Ascending aorta (tissue), 2 donors: Measurements from ENCODE around the gene CBFA2T2. TPM values are rescaled to one million over a fixed set of nuclear protein-coding genes. Genes with fewer than 3 reads are reported as not detected.
"Not testable (repeated sequence)": the region's sequence is repeated elsewhere in the genome, so short reads cannot be mapped to it uniquely, and the experiment has no call there.

ENCODE experiments used
- DNase-seq, 2 donors: peaks; one replicate each; pipeline ENCODE4 v3.0.0-alpha.2; 2019; ENCODE audit warnings: low spot score in 2 of 2
- H3K27ac ChIP-seq, 2 donors: fragments of 200-600 bp; sonication (generic); one replicate each; pipeline ENCODE4 v1.5.1; 2016 to 2017; ENCODE audit warnings: mild to moderate bottlenecking in 1 of 2
- H3K27me3 ChIP-seq: fragments of 200-600 bp; sonication (generic); one replicate; pipeline ENCODE4 v1.5.1; 2017
- H3K36me3 ChIP-seq, 2 donors: fragments of 200-600 bp; sonication (generic); one replicate each; pipeline ENCODE4 v1.5.1; 2016
- H3K4me1 ChIP-seq, 2 donors: fragments of 200-600 bp; sonication (generic); one replicate each; pipeline ENCODE4 v1.5.1; 2016 to 2017; ENCODE audit warnings: mild to moderate bottlenecking in 1 of 2
- H3K4me3 ChIP-seq, 2 donors: fragments of 200-600 bp; sonication (generic); one replicate each; pipeline ENCODE4 v1.5.1; 2016 to 2017; ENCODE audit warnings: mild to moderate bottlenecking in 1 of 2
- H3K9me3 ChIP-seq, 2 donors: fragments of 200-600 bp; sonication (generic); one replicate each; pipeline ENCODE4 v1.5.1; 2016
- intact Hi-C: fragments of 100-400 bp; cut with DNase I; formaldehyde crosslinking; loops from one replicate; pipeline ENCODE4 v1.15.1; 2023
- total RNA-seq: library from RNA; depleted of rRNA; stranded (reverse); fragments of >200 nt; gene quantifications from one replicate; pipeline ENCODE4 v1.1.0, GENCODE V29; 2016
- TF ChIP-seq, protein P1 (sequence below), 3 experiments: fragments of 200-600 bp in 2 of 3; fragments of 450-650 bp in 1 of 3; sonication (generic) in 2 of 3; IDR thresholded peaks; one replicate each; pipeline ENCODE4 v1.5.1; 2016 to 2019; ENCODE audit warnings: antibody characterized with exemption in 3 of 3, mild to moderate bottlenecking in 1 of 3, moderate library complexity in 1 of 3

Gene CBFA2T2
- total RNA-seq, 1 donor from 2014 or later = 22.4 TPM

GRCh38 chr20:33645396-33645795, 155.5 kb downstream of the CBFA2T2 start:
- no peak overlapping the region for H3K27ac ChIP-seq
- peaks cover 30 to 38% of the 10 kb centered on the region in 2 donors for H3K36me3 ChIP-seq
- TF ChIP-seq, protein P1, sequence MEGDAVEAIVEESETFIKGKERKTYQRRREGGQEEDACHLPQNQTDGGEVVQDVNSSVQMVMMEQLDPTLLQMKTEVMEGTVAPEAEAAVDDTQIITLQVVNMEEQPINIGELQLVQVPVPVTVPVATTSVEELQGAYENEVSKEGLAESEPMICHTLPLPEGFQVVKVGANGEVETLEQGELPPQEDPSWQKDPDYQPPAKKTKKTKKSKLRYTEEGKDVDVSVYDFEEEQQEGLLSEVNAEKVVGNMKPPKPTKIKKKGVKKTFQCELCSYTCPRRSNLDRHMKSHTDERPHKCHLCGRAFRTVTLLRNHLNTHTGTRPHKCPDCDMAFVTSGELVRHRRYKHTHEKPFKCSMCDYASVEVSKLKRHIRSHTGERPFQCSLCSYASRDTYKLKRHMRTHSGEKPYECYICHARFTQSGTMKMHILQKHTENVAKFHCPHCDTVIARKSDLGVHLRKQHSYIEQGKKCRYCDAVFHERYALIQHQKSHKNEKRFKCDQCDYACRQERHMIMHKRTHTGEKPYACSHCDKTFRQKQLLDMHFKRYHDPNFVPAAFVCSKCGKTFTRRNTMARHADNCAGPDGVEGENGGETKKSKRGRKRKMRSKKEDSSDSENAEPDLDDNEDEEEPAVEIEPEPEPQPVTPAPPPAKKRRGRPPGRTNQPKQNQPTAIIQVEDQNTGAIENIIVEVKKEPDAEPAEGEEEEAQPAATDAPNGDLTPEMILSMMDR (IDR thresholded peaks at IDR 0.05) = no peak
- no peaks in the 10 kb centered on the region for H3K9me3 ChIP-seq
- DNase-seq = no peak
- H3K27me3 ChIP-seq = no peaks in the 10 kb centered on the region
- no peak overlapping the region for H3K4me3 ChIP-seq
- intact Hi-C loops = loop anchor here (5.0 kb wide), 1 partner anchor 153 kb away; the partner anchor contains the start of gene CBFA2T2
- H3K4me1 ChIP-seq = peaks cover 4 to 17% of the 10 kb centered on the region in 2 donors

GRCh38 chr20:33646191-33646590, 156.3 kb downstream of the CBFA2T2 start:
- no peaks in the 10 kb centered on the region for H3K27me3 ChIP-seq
- H3K36me3 ChIP-seq = peaks cover 26 to 32% of the 10 kb centered on the region in 2 donors
- no peaks in the 10 kb centered on the region for H3K9me3 ChIP-seq
- peaks cover 4 to 17% of the 10 kb centered on the region in 2 donors for H3K4me1 ChIP-seq
- no peak for DNase-seq
- H3K4me3 ChIP-seq = no peak overlapping the region
- intact Hi-C loops = loop anchor here (5.0 kb wide), 1 partner anchor 154 kb away; the partner anchor contains the start of gene CBFA2T2
- H3K27ac ChIP-seq = no peak overlapping the region
- TF ChIP-seq, protein P1 (IDR thresholded peaks at IDR 0.05) = no peak

- intact Hi-C loops = loop anchor here (5.0 kb wide), 1 partner anchor 155 kb away; the partner anchor contains the start of gene CBFA2T2
- peak overlapping the region; percentile 25 to 68 for H3K27ac ChIP-seq
- peaks cover 4 to 17% of the 10 kb centered on the region in 2 donors for H3K4me1 ChIP-seq
- peak overlapping the region in 1 of 2 donors; percentile 49 for H3K4me3 ChIP-seq
- not testable (repeated sequence) for DNase-seq, H3K27me3 ChIP-seq, H3K9me3 ChIP-seq
- H3K36me3 ChIP-seq = peaks cover 21 to 26% of the 10 kb centered on the region in 2 donors
Observed at GRCh38 chr20:33646959-33647602, 157.2 kb downstream of the CBFA2T2 start.

DNA sequence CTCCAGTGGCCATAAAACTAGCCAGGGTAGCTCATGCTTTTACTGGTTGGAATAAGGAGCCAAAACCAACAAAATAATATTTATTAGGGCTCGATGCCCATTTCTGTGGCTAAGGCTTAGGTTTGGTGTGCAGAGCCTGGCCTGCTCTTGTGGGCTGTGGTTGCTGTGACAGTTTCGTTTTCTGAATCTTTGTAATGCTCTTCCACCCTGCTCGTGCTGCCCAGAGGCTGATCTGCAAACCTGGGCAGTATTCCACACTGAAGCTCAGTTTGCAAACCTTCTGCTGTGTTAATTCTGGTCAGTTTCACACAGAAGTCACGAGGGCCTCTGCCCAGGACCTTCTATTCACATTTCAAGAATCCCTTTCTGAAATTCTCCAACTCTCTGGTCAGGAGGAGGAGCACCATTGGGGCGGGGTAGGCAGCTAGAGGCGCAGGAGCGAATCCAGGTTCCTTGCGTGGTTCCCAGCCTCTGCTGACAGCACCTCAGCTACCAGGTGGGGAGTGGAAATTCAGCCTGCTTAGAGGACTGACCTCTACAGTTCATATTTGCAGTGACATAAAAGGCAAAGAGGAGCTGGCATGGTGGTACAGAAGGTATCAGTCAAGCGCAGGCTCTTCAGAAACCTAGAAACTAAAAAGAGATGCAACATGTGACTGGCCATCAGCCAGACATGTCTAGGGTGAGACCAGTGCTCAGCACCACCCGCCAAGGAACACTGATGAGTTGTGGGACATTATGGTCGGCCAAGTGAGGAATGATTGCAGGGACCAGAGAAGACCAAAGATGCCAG, 157.9 kb downstream of the CBFA2T2 start:
- H3K27ac ChIP-seq = peak overlapping the region; percentile 25 to 68
- H3K4me3 ChIP-seq = peak overlapping the region in 1 of 2 donors; percentile 49
- peaks cover 4 to 17% of the 10 kb centered on the region in 2 donors for H3K4me1 ChIP-seq
- TF ChIP-seq, protein P1 (IDR thresholded peaks at IDR 0.05) = no peak
- no peaks in the 10 kb centered on the region for H3K9me3 ChIP-seq
- intact Hi-C loops = loop anchor here (5.0 kb wide), 1 partner anchor 155 kb away; the partner anchor contains the start of gene CBFA2T2
- DNase-seq = no peak
- peaks cover 14 to 19% of the 10 kb centered on the region in 2 donors for H3K36me3 ChIP-seq
- H3K27me3 ChIP-seq = no peaks in the 10 kb centered on the region

DNA sequence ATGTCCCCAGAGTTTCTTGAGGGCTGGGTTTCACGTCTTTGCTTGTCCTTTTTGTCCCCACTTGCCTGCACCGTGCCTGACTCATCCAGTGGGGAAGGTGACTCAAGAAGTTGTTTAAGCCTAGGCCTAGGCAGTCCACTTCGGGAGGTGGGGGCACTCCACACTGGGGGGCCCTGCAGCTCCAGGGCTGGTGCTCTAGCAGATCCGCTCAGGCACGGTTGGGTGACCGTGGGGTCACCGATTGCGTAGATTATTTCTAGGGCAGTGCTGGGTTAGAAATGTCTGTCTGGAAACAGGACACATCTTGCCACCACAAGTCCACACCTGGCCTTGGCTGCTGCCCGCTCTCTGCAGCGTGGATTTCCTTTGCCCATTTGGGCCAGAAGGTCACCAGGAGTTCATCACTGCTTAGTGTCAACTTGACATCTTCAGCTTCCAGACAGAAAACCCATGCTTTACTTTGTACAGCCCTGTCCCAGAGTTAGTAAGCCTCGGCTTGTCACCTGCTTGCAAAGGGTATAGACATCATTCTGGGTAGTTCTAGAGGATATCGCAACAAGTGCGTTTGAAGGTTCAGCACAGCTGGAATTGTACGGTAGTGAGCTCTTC, 158.6 kb downstream of the CBFA2T2 start:
- Histone ChIP-seq H3K4me1 (peaks cover 6 to 17% of the 10 kb centered on the region in 2 donors), H3K9me3 (no peaks in the 10 kb centered on the region), H3K4me3 (no peak overlapping the region), H3K36me3 (peaks cover 12 to 16% of the 10 kb centered on the region in 2 donors), H3K27ac (peak overlapping the region in 1 of 2 donors; percentile 68), H3K27me3 (no peaks in the 10 kb centered on the region)
- DNase-seq = no peak
- intact Hi-C loops = loop anchor here (5.0 kb wide), 1 partner anchor 156 kb away; the partner anchor contains the start of gene CBFA2T2
- TF ChIP-seq, protein P1 (IDR thresholded peaks at IDR 0.05) = no peak
